Karpas-422 (cell line): ENCODE measurements around the gene SMNDC1. TPM values are rescaled to one million over a fixed set of nuclear protein-coding genes. Genes with fewer than 3 reads are reported as not detected.
"Not testable (repeated sequence)": the region's sequence is repeated elsewhere in the genome, so short reads cannot be mapped to it uniquely, and the experiment has no call there.

ENCODE experiments used
- DNase-seq: peaks from one replicate; pipeline ENCODE4 v3.0.0-alpha.2; 2015
- H2AFZ ChIP-seq: fragments of 200-600 bp; sonication (generic); 2 replicates; pipeline ENCODE4 v1.6.1; 2014; ENCODE audit warnings: antibody characterized with exemption, low read length, mixed read lengths
- H3K27ac ChIP-seq: fragments of 200-600 bp; sonication (generic); 2 replicates; pipeline ENCODE4 v1.5.1; 2014; ENCODE audit warnings: mild to moderate bottlenecking, low read length, moderate library complexity
- H3K27me3 ChIP-seq: fragments of 200-600 bp; sonication (generic); 2 replicates; pipeline ENCODE4 v1.6.1; 2014; ENCODE audit warnings: low read length, mixed read lengths
- H3K36me3 ChIP-seq: fragments of 200-600 bp; sonication (generic); 2 replicates; pipeline ENCODE4 v1.6.1; 2014; ENCODE audit warnings: low read length, mixed read lengths; ENCODE audit not compliant: insufficient read depth
- H3K4me1 ChIP-seq: fragments of 200-600 bp; sonication (generic); 2 replicates; pipeline ENCODE4 v1.6.1; 2014; ENCODE audit warnings: mild to moderate bottlenecking, low read length, mixed read lengths
- H3K4me2 ChIP-seq: fragments of 200-600 bp; sonication (generic); 2 replicates; pipeline ENCODE4 v1.6.1; 2014; ENCODE audit warnings: low read length, low read depth, mild to moderate bottlenecking; ENCODE audit not compliant: poor library complexity, severe bottlenecking
- H3K4me3 ChIP-seq: fragments of 200-600 bp; sonication (generic); 2 replicates; pipeline ENCODE4 v1.5.1; 2014; ENCODE audit warnings: mild to moderate bottlenecking, antibody characterized with exemption, low read length, mixed read lengths
- H3K79me2 ChIP-seq: fragments of 200-600 bp; sonication (generic); 2 replicates; pipeline ENCODE4 v1.6.1; 2014; ENCODE audit warnings: mild to moderate bottlenecking, low read length, mixed read lengths
- H3K9ac ChIP-seq: fragments of 200-600 bp; sonication (generic); 2 replicates; pipeline ENCODE4 v1.6.0; 2014; ENCODE audit warnings: low read length
- H3K9me2 ChIP-seq: fragments of 200-600 bp; sonication (generic), shearing (Covaris generic); replicated peaks from 2 replicates; pipeline ENCODE4 v1.6.0; 2014; ENCODE audit warnings: mild to moderate bottlenecking, low read length, moderate library complexity; ENCODE audit not compliant: insufficient read depth
- H3K9me3 ChIP-seq: fragments of 300-700, 200-600 bp; sonication (generic); 2 replicates; pipeline ENCODE4 v1.6.1; 2014; ENCODE audit warnings: low read length, mixed read lengths
- H4K20me1 ChIP-seq: fragments of 200-600 bp; sonication (generic); 2 replicates; pipeline ENCODE4 v1.6.1; 2014; ENCODE audit warnings: mild to moderate bottlenecking, antibody characterized with exemption, low read length, low read depth; ENCODE audit not compliant: insufficient read depth
- total RNA-seq: library from RNA; depleted of rRNA; stranded (reverse); fragments of >200 nt; shearing (Covaris generic); gene quantifications from 2 replicates; pipeline ENCODE4 v1.2.3, GENCODE V29; 2014; ENCODE audit warnings: low replicate concordance

The SMNDC1 gene
- total RNA-seq, 1 experiment from 2014 or later, result 26.1 TPM

DNA sequence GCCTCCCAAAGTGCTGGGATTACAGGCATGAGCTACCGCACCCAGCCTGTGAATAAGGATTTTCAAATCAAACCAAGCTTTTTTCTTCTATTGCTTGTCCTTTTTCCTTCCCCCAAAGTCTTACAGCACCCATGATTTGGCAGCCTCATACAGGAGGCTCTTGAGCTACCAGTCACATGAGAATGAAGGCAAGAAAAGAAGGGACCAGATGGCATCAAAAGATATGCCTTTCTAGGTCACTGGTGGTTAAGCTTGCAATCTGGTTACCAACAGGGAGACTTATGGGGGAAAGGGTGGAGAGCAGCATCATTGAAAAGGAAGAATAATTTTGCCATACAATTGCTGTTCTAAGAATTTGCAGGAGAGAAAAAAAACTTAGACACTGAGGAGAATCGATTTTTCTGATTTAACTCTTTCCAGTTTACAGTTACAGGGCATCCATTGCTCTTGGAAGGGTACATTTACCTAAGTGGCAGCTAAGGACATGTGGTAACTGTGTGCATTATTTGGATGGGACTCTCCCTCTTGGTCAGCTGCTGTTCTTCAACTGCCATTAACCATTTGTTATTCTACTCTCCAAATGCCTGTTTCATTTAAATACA is 29.5 kb downstream of the SMNDC1 start:
- H3K36me3 ChIP-seq, result no peaks in the 10 kb centered on the region
- no peaks in the 10 kb centered on the region for H3K79me2 ChIP-seq
- no peak overlapping the region for H3K27ac ChIP-seq
- H3K9me2 ChIP-seq, result no peaks in the 10 kb centered on the region
- no peaks in the 10 kb centered on the region for H3K9me3 ChIP-seq
- H3K4me2 ChIP-seq, result no peak overlapping the region
- H4K20me1 ChIP-seq, result no peaks in the 10 kb centered on the region
- H3K27me3 ChIP-seq, result no peaks in the 10 kb centered on the region
- H3K4me3 ChIP-seq, result no peak overlapping the region
- no peak overlapping the region for H3K9ac ChIP-seq
- DNase-seq, result no peak
- peaks cover 9% of the 10 kb centered on the region for H3K4me1 ChIP-seq
- no peak overlapping the region for H2AFZ ChIP-seq

DNA sequence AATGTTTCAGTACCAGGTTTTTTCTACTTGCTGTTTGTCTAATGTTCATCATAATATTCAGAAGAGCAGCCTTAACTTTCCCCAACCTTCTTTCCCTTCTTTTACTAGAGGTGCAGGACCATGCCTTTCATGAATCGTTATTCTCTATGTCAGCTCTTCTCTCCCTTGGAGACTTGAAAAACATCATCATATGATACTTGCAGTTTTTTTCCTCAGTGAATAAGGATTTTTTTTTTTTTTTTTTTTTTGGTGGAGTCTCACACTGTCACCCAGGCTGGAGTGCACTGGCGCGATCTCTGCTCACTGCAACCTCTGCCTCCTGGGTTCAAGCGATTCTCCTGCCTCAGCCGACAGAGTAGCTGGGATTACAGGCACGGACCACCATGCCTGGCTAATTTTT is 30.1 kb downstream of the SMNDC1 start:
- H3K4me3 ChIP-seq, result no peak overlapping the region
- H3K27ac ChIP-seq, result no peak overlapping the region
- H3K27me3 ChIP-seq, result no peaks in the 10 kb centered on the region
- no peak for DNase-seq
- H3K4me1 ChIP-seq, result peaks cover 9% of the 10 kb centered on the region
- no peaks in the 10 kb centered on the region for H3K9me2 ChIP-seq
- no peak overlapping the region for H3K4me2 ChIP-seq
- H2AFZ ChIP-seq, result no peak overlapping the region
- no peaks in the 10 kb centered on the region for H3K36me3 ChIP-seq
- H3K9ac ChIP-seq, result no peak overlapping the region
- no peaks in the 10 kb centered on the region for H3K9me3 ChIP-seq
- H3K79me2 ChIP-seq, result no peaks in the 10 kb centered on the region
- no peaks in the 10 kb centered on the region for H4K20me1 ChIP-seq

DNA sequence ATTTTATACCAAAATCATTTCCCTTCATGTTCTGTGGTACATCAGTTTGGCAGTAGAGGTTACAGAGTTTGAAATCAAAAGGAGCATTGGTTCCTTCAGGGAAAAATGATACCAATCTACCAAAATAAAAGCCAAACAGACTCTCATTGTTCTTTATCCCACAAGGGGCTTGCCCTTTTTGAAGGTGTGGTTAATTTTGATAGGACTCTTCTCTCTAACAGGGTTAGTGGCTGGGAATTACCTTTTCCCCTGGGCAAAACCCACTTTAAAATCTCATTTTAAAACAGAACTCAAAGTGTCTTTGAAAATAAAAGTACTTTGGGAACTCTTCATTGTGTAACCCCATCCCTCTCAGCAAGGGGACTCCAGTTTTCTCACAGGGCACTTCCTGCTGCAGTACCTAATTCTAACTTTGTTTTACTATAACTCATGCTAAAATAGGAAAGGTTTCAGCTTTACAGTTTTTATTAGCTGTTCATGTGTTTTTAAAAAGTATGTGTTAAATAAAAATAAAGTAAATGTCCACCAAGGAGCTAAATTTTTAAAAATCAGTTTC is 30.6 kb downstream of the SMNDC1 start:
- Histone ChIP-seq H3K36me3 (no peaks in the 10 kb centered on the region), H3K27ac (no peak overlapping the region), H3K4me3 (no peak overlapping the region), H2AFZ (no peak overlapping the region), H3K4me1 (peaks cover 7% of the 10 kb centered on the region), H4K20me1 (no peaks in the 10 kb centered on the region; the same call in 1 of the 2 replicates), H3K27me3 (no peaks in the 10 kb centered on the region), H3K79me2 (no peaks in the 10 kb centered on the region), H3K4me2 (no peak overlapping the region), H3K9ac (no peak overlapping the region), H3K9me3 (no peaks in the 10 kb centered on the region), H3K9me2 (no peaks in the 10 kb centered on the region)
- no peak for DNase-seq

DNA sequence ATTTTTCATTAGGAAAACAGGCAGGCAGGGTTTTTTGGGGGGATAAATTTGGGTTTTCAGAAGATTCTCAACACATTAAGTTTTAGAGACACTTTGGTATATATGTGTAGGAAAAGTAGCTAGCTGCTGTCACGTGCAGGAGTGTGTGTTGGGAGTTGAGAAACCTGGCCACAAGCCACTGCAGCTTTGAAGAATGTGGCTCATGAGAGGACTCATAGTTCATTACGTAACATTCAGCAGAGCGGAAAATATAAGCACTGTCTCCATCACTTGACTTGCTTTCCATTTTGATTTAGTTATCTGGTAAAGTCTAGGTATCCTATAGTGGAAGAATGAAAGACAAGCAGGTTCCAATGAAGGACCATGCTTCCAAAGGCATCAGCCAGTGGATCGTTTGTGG is 31.2 kb downstream of the SMNDC1 start:
- no peaks in the 10 kb centered on the region for H3K36me3 ChIP-seq
- H3K9me2 ChIP-seq, result no peaks in the 10 kb centered on the region
- no peak overlapping the region for H3K27ac ChIP-seq
- peaks cover 1% of the 10 kb centered on the region for H3K4me1 ChIP-seq
- no peaks in the 10 kb centered on the region; the same call in 1 of the 2 replicates for H4K20me1 ChIP-seq
- H2AFZ ChIP-seq, result no peak overlapping the region
- no peak overlapping the region for H3K4me2 ChIP-seq
- no peak for DNase-seq
- H3K9me3 ChIP-seq, result no peaks in the 10 kb centered on the region
- H3K4me3 ChIP-seq, result no peak overlapping the region
- H3K9ac ChIP-seq, result no peak overlapping the region
- H3K27me3 ChIP-seq, result no peaks in the 10 kb centered on the region
- H3K79me2 ChIP-seq, result no peaks in the 10 kb centered on the region

DNA sequence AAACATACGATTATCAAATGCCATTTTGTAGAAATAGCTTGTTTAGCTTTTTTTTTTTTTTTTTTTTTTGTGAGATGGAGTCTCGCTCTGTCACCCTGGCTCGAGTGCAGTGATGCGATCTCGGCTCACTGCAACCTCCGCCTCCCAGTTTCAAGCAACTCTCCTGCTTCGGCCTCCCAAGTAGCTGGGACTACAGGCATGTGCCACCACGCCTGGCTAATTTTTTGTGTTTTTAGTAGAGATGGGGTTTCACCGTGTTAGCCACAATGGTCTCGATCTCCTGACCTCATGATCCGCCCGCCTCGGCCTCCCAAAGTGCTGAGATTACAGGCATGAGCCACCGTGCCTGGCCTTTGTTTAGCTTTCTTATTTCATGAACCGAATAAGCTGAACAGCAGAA is 31.7 kb downstream of the SMNDC1 start:
- H3K9ac ChIP-seq, H3K4me3 ChIP-seq, H4K20me1 ChIP-seq, H2AFZ ChIP-seq, H3K9me3 ChIP-seq, H3K27ac ChIP-seq, H3K27me3 ChIP-seq, H3K4me2 ChIP-seq, H3K36me3 ChIP-seq, H3K9me2 ChIP-seq, H3K79me2 ChIP-seq, DNase-seq, H3K4me1 ChIP-seq: not testable (repeated sequence)

DNA sequence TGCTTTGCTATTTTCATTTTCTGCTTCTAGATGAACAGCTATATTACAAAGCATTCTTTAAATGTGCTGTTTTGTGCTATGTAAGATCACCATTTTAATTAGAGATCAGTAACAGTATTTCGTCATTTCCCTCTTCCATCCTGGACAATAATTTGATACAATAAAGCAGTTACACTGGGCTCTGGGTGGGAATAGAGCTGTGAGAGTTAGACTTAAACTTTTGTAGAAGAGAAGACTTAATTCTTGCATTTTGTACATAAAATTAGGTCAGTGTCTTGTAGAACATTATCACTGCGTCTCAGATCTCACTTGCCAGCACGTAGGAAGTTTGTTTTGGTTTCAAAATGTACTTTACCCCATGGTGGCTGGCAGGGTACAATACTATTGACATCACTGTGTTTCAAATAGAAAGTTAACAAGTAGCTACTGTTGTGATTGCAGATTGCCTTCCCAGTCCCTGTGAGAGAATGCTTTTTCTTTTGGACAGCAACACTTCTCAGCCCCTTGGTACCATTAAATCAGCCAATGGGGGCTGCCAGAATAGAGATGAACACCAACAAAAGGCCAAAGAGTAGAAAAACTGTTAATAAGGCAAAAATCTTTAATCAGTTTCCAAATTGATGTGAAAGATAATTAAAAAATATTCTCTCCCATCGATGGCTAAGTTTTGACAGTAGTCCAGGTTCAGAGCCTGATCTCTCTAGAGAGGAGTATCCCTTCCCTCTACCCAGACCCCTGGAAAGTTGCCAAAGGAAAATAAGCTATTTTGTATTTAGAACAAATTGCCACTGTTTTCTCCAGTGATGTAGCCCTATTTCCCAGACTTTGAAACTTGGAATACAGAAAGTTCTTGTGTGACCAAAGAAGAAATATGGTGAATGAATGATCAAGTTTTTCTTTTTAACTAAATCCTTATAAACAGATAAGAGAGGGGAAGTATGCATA is 35.1 kb downstream of the SMNDC1 start:
- no peaks in the 10 kb centered on the region for H3K79me2 ChIP-seq
- no peaks in the 10 kb centered on the region for H3K36me3 ChIP-seq
- no peaks in the 10 kb centered on the region for H3K27me3 ChIP-seq
- H3K9me2 ChIP-seq, result no peaks in the 10 kb centered on the region
- no peak for DNase-seq
- H3K27ac ChIP-seq, result no peak overlapping the region
- H4K20me1 ChIP-seq, result no peaks in the 10 kb centered on the region; the same call in 1 of the 2 replicates
- no peaks in the 10 kb centered on the region for H3K4me1 ChIP-seq
- H3K9ac ChIP-seq, result no peak overlapping the region
- no peak overlapping the region for H3K4me2 ChIP-seq
- H2AFZ ChIP-seq, result no peak overlapping the region
- no peaks in the 10 kb centered on the region for H3K9me3 ChIP-seq
- H3K4me3 ChIP-seq, result no peak overlapping the region

DNA sequence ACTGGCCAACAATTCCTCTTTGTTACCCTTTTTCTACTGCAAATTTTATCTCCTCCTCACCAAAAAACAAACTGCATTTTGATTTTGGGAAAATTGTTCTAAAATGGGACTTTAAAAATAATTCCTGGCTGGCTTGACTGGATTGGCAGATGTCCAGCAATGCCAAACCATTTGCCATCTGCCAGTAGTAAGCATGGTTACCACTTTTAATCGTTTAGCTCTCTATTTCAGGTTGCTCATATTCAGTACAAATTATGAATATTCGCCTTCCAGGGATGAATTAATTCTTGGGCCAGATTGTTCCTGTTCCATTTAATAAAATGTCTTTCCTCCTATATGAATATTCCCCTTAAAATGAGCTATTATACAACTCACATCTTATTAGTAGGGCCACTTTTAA is 35.7 kb downstream of the SMNDC1 start:
- Histone ChIP-seq H3K4me1 (no peaks in the 10 kb centered on the region), H3K4me2 (no peak overlapping the region), H3K79me2 (no peaks in the 10 kb centered on the region), H3K27ac (no peak overlapping the region), H4K20me1 (no peaks in the 10 kb centered on the region; the same call in 1 of the 2 replicates), H2AFZ (no peak overlapping the region), H3K27me3 (no peaks in the 10 kb centered on the region), H3K9me2 (no peaks in the 10 kb centered on the region), H3K9me3 (no peaks in the 10 kb centered on the region), H3K36me3 (no peaks in the 10 kb centered on the region), H3K4me3 (no peak overlapping the region), H3K9ac (no peak overlapping the region)
- DNase-seq, result no peak

DNA sequence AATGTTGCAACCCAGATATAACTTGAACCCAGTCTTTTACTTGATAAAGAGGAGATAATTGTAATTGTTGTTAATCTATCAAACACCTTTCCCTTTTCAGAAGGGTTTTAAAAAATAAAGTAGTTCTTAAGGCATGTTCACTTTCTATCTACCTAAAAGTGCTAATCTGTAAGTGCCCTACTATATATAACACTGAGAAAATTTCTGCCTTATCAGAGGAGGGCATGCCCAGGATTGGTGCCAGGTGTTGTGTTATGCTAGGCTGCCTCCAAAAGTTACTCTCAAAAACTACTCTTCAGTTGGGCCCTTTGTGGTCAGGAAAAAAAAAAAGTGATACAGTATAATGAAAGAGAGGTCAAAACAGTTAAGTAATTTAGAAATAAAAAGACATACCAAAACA is 36.3 kb downstream of the SMNDC1 start:
- H3K79me2 ChIP-seq, result no peaks in the 10 kb centered on the region
- H3K9me2 ChIP-seq, result no peaks in the 10 kb centered on the region
- no peak overlapping the region for H3K9ac ChIP-seq
- H3K36me3 ChIP-seq, result no peaks in the 10 kb centered on the region
- H3K4me3 ChIP-seq, result no peak overlapping the region
- no peaks in the 10 kb centered on the region for H3K4me1 ChIP-seq
- H3K27ac ChIP-seq, result no peak overlapping the region
- no peaks in the 10 kb centered on the region for H3K9me3 ChIP-seq
- H4K20me1 ChIP-seq, result no peaks in the 10 kb centered on the region; the same call in 1 of the 2 replicates
- H3K27me3 ChIP-seq, result no peaks in the 10 kb centered on the region
- DNase-seq, result no peak
- no peak overlapping the region for H3K4me2 ChIP-seq
- H2AFZ ChIP-seq, result no peak overlapping the region
